HepG2 (cell line): ENCODE data around the gene BMP6. TPM values are rescaled to one million over a fixed set of nuclear protein-coding genes. Genes with fewer than 3 reads are reported as not detected.

Experiments
- ATAC-seq: fragments of 200-7000 bp; cut with Tn5 transposase; 3 replicates; pipeline ENCODE4 v1.9.1; 2020; ENCODE audit warnings: mild to moderate bottlenecking, moderate library complexity
- BruUV-seq: library from RNA; stranded (reverse); fragments of 400-500 nt; replicated peaks from 2 replicates; lab custom pipeline; 2021; lab: Mats Ljungman, UMichigan
- CTCF ChIA-PET: fragments of 300-600 bp; formaldehyde crosslinking; extraction: SDS; loops from one replicate; lab custom pipeline; 2021; ENCODE audit warnings: low total read pairs, inconsistent platforms, low intra/inter-chr PET ratio; lab: Yijun Ruan, JAX
- POLR2A ChIA-PET: fragments of 350-600 bp; sonication (Branson Sonifier 250); formaldehyde crosslinking; loops from one replicate; lab custom pipeline; 2020; ENCODE audit warnings: antibody characterized with exemption, inconsistent platforms; lab: Yijun Ruan, JAX
- DNase-seq: peaks from one replicate; pipeline ENCODE4 v3.0.0-alpha.2; 2015; ENCODE audit warnings: low spot score
- FAIRE-seq: peaks from 3 replicates; lab custom pipeline; 2011; peaks lifted over from hg19 to GRCh38; lab: Jason Lieb, UNC
- H2AFZ ChIP-seq: one replicate; pipeline ENCODE4 v1.6.1; 2011; ENCODE audit warnings: low read length, inconsistent platforms
- H3K27ac ChIP-seq: fragments of 300-600 bp; 3 replicates; pipeline ENCODE4 v1.8.0; 2011; ENCODE audit warnings: mixed run types, mild to moderate bottlenecking, mixed read lengths, low read length, inconsistent platforms; ENCODE audit not compliant: insufficient read depth; ENCODE audit errors: extremely low read length
- H3K27me3 ChIP-seq, 2 experiments: fragments of 200-600 bp in 1 of 2; 2 replicates in 1 of 2; 3 replicates in 1 of 2; pipeline versions ENCODE4 v1.6.0 to v1.8.0; 2011; ENCODE audit warnings: low read length in 2 of 2, mild to moderate bottlenecking in 2 of 2, moderate library complexity in 2 of 2, inconsistent platforms in 1 of 2; ENCODE audit not compliant: insufficient read depth in 2 of 2, control insufficient read depth in 1 of 2
- H3K36me3 ChIP-seq, 2 experiments: fragments of 200-600 bp in 1 of 2; replicated peaks in 1 of 2; 2 replicates in 1 of 2; 3 replicates in 1 of 2; pipeline versions ENCODE4 v1.5.1 to v1.8.0; 2011; ENCODE audit warnings: low read length in 2 of 2, inconsistent platforms in 1 of 2; ENCODE audit not compliant: insufficient read depth in 2 of 2, control insufficient read depth in 1 of 2
- H3K4me1 ChIP-seq: 2 replicates; pipeline ENCODE4 v1.5.1; 2012; ENCODE audit warnings: low read length, inconsistent platforms; ENCODE audit not compliant: insufficient read depth
- H3K4me2 ChIP-seq: 2 replicates; pipeline ENCODE4 v1.6.0; 2011; ENCODE audit warnings: low read depth, low read length, inconsistent platforms
- H3K4me3 ChIP-seq, 3 experiments: fragments of 200-600 bp in 1 of 3; sonication (generic), shearing (Covaris generic) in 1 of 3; replicated peaks in 1 of 3; 2 replicates each; pipeline ENCODE4 v1.5.1; 2011 to 2016; ENCODE audit warnings: low read length in 3 of 3, inconsistent platforms in 2 of 3, low read depth in 2 of 3, mild to moderate bottlenecking in 2 of 3, control low read depth in 1 of 3, mixed read lengths in 1 of 3; ENCODE audit not compliant: insufficient read depth in 1 of 3
- H3K79me2 ChIP-seq: one replicate; pipeline ENCODE4 v1.6.1; 2011; ENCODE audit warnings: low read length, inconsistent platforms; ENCODE audit not compliant: insufficient read depth
- H3K9ac ChIP-seq: 2 replicates; pipeline ENCODE4 v1.6.0; 2011; ENCODE audit warnings: mild to moderate bottlenecking, low read depth, low read length, inconsistent platforms; ENCODE audit not compliant: insufficient read depth
- H3K9me3 ChIP-seq: 2 replicates; pipeline ENCODE4 v1.5.1; 2012; ENCODE audit warnings: mild to moderate bottlenecking, low read length
- H4K20me1 ChIP-seq: 2 replicates; pipeline ENCODE4 v1.6.0; 2011; ENCODE audit warnings: inconsistent platforms, mild to moderate bottlenecking, low read length, moderate library complexity; ENCODE audit not compliant: insufficient read depth
- GATAD2A ChIP-seq: IDR thresholded peaks from 2 replicates; pipeline ENCODE4 v1.6.1; 2016
- HOXD1 ChIP-seq: sonication (generic); formaldehyde crosslinking; IDR thresholded peaks from 2 replicates; pipeline ENCODE4 v1.5.0; 2020; ENCODE audit warnings: missing genetic modification reagents
- JUND ChIP-seq: sonication (generic); formaldehyde crosslinking; IDR thresholded peaks from 2 replicates; pipeline ENCODE4 v1.8.0; 2022; ENCODE audit warnings: mild to moderate bottlenecking, missing genetic modification reagents
- MBD4 ChIP-seq: IDR thresholded peaks from 2 replicates; pipeline ENCODE4 v1.6.1; 2012; ENCODE audit warnings: low read length, inconsistent platforms, borderline replicate concordance
- NFYC ChIP-seq: IDR thresholded peaks from 2 replicates; pipeline ENCODE4 v1.6.1; 2016; ENCODE audit warnings: missing genetic modification reagents, missing compliant biosample characterization
- SMAD1 ChIP-seq: sonication (generic); formaldehyde crosslinking; IDR thresholded peaks from 2 replicates; pipeline ENCODE4 v1.4.0; 2020; ENCODE audit warnings: missing genetic modification reagents, low read depth, mild to moderate bottlenecking, borderline replicate concordance
- ZFYVE20 ChIP-seq: sonication (generic); formaldehyde crosslinking; IDR thresholded peaks from 2 replicates; pipeline ENCODE4 v1.8.0; 2023; ENCODE audit warnings: low read depth, mild to moderate bottlenecking, moderate library complexity, missing genetic modification reagents, borderline replicate concordance
- ZNF296 ChIP-seq: sonication (generic); formaldehyde crosslinking; conservative IDR thresholded peaks from 2 replicates; pipeline ENCODE4 v1.5.0; 2020; ENCODE audit warnings: mild to moderate bottlenecking, missing genetic modification reagents
- WGBS: methylation state at CpG from one replicate; pipeline ENCODE4 v1.1.6; 2017; ENCODE audit warnings: low lambda C conversion rate; 5-methylcytosine and 5-hydroxymethylcytosine counted together
- in situ Hi-C: cut with HindIII; loops from 2 replicates; pipeline ENCODE4 v1.10.0; 2017; ENCODE audit warnings: low pct_unique_long_range_greater_than_20kb; ENCODE audit not compliant: extremely low pct_ligation_motif_present
- intact Hi-C: fragments of 100-400 bp; cut with micrococcal nuclease; formaldehyde crosslinking; loops from one replicate; pipeline ENCODE4 v1.10.0; 2022; ENCODE audit not compliant: unreplicated experiment
- polyA plus RNA-seq, 8 experiments: library from polyadenylated mRNA; depleted of rRNA in 3 of 8; stranded (reverse) in 7 of 8; unstranded in 1 of 8; fragments of >200 nt; fragmentation: Illumina TruSeq in 4 of 8; extraction: Trizol in 4 of 8; gene quantifications; 2 replicates each; pipeline versions ENCODE4 v1.2.1 to v1.2.3, GENCODE V29; 2011 to 2016; ENCODE audit warnings: low read depth in 4 of 8, missing spikeins in 1 of 8, mixed read lengths in 1 of 8; ENCODE audit not compliant: insufficient read depth in 1 of 8
- total RNA-seq, 5 experiments: library from RNA; depleted of rRNA; stranded (reverse); fragments of >200 nt; fragmentation: Illumina TruSeq; extraction: Trizol; gene quantifications; 2 replicates each; pipeline ENCODE4 v1.2.3, GENCODE V29; 2016; ENCODE audit warnings: low read depth in 1 of 5
- TF ChIP-seq, protein P1 (sequence below): sonication (generic); formaldehyde crosslinking; IDR thresholded peaks from 2 replicates; pipeline ENCODE4 v1.5.0; 2020; ENCODE audit warnings: missing genetic modification reagents, mild to moderate bottlenecking, borderline replicate concordance
- TF ChIP-seq, protein P2 (sequence below): sonication (generic); formaldehyde crosslinking; IDR thresholded peaks from 2 replicates; pipeline ENCODE4 v1.5.1; 2020; ENCODE audit warnings: mild to moderate bottlenecking, moderate library complexity, missing genetic modification reagents
- TF ChIP-seq, protein P3 (sequence below): sonication (generic); formaldehyde crosslinking; IDR thresholded peaks from 2 replicates; pipeline ENCODE4 v1.5.0; 2020; ENCODE audit warnings: mild to moderate bottlenecking, missing genetic modification reagents, moderate library complexity

The BMP6 gene
- total and polyA plus RNA-seq, 2 of the 13 experiments (the other 11 are each of a cell fraction or from before 2014, with no cell fraction given), result 0.09 to 0.18 TPM

DNA sequence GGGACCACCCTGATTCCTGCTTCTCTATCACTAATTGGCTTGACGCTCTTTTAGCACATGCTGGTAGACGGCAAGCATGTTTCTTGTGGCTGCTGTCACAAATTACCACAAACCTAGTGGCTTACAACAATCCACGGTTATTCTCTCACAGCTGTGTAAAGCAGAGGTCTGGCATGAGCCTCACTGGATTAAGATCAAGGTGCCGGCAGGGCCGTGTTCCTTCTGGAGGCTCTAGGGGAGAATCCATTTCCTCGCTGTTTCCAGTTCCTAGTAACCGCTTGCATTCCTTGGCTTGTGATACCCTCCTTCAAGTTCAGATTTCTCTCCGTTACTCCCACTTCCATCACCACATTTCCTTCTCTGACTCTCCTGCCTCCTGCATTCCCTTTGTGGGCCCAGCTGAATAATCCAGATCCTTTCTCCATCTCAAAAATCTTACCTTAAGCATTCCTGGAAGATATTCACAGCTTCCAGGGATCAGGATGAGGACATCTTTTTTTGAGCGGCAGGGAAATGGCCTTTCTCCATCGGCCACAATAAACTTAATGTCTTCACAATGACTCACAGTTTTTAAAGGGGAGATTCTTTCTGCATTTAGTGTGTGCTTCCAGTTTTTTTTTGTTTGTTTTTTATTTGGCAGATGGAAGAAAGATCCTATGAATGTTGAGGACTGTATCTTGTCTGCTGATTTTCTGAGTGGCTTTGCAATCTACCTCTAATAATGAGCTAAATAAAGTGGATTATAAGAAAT is 39.9 kb downstream of the BMP6 start:
- FAIRE-seq (no peak), DNase-seq (no peak), ATAC-seq (no peak)
- no peaks in the 10 kb centered on the region for H3K9me3 ChIP-seq
- no peak overlapping the region for H3K4me3 ChIP-seq
- ChIA-PET POLR2A (no interaction called here), CTCF (no interaction called here)
- no peaks in the 10 kb centered on the region for H3K36me3 ChIP-seq
- H3K4me1 ChIP-seq, result no peaks in the 10 kb centered on the region
- in situ Hi-C loops, result no loop called here
- TF ChIP-seq ZNF296 (CRISPR knock-in tag) (no peak), SMAD1 (no peak), NFYC (CRISPR knock-in tag) (no peak), JUND (CRISPR knock-in tag) (no peak), HOXD1 (CRISPR knock-in tag) (no peak)
- BruUV-seq, result no TSS peak
- no peak overlapping the region for H3K9ac ChIP-seq
- WGBS, result 33% methylated on average over 10 of the region's 10 CpGs
- intact Hi-C loops, result no loop called here
- peaks cover 3 to 51% of the 10 kb centered on the region in 2 experiments; a peak in 4 of 5 replicates for H3K27me3 ChIP-seq
- H3K79me2 ChIP-seq, result no peaks in the 10 kb centered on the region
- no peak overlapping the region for H3K27ac ChIP-seq
- no peaks in the 10 kb centered on the region for H4K20me1 ChIP-seq
- H3K4me2 ChIP-seq, result no peak overlapping the region
- H2AFZ ChIP-seq, result no peak overlapping the region

DNA sequence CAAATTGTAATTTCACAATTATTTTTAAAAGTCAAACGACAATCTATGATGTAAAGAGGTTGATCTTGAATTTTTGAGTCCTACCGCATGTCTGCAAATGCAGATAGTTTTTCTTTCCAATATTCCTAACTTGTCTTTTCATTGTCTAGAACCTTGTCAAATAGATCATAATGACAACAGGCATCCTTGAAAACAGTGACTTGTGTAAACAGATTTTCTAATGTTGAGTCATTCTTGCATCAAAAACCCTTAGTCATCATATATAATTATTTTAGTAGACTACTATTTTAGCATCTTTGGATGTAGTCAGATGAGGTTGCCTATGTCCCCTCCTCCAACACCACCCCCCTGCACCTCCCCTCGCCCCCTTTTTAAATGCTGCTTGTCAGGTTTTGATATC is 43.8 kb downstream of the BMP6 start:
- H3K27me3 ChIP-seq, result peaks cover 0 to 31% of the 10 kb centered on the region in 2 experiments; a peak in 3 of 5 replicates
- no peak for DNase-seq
- no peak overlapping the region for H3K4me2 ChIP-seq
- intact Hi-C loops (no loop called here), in situ Hi-C loops (no loop called here)
- no peak overlapping the region for H3K4me3 ChIP-seq
- no peaks in the 10 kb centered on the region for H3K36me3 ChIP-seq
- no peak for ATAC-seq
- H3K4me1 ChIP-seq, result no peaks in the 10 kb centered on the region
- H3K79me2 ChIP-seq, result no peaks in the 10 kb centered on the region
- ChIA-PET CTCF (no interaction called here), POLR2A (no interaction called here)
- no peak overlapping the region for H3K9ac ChIP-seq
- H3K9me3 ChIP-seq, result no peaks in the 10 kb centered on the region
- no peak overlapping the region for H3K27ac ChIP-seq
- no peaks in the 10 kb centered on the region for H4K20me1 ChIP-seq
- no peak for FAIRE-seq
- H2AFZ ChIP-seq, result no peak overlapping the region
- BruUV-seq, result no TSS peak
- 38% methylated on average over 3 of the region's 3 CpGs for WGBS
- TF ChIP-seq, protein P1, sequence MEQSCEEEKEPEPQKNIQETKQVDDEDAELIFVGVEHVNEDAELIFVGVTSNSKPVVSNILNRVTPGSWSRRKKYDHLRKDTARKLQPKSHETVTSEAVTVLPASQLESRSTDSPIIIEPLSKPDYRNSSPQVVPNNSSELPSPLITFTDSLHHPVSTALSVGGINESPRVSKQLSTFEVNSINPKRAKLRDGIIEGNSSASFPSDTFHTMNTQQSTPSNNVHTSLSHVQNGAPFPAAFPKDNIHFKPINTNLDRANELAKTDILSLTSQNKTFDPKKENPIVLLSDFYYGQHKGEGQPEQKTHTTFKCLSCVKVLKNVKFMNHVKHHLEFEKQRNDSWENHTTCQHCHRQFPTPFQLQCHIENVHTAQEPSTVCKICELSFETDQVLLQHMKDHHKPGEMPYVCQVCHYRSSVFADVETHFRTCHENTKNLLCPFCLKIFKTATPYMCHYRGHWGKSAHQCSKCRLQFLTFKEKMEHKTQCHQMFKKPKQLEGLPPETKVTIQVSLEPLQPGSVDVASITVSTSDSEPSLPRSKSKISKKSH, result no peak
- TF ChIP-seq, protein P2, sequence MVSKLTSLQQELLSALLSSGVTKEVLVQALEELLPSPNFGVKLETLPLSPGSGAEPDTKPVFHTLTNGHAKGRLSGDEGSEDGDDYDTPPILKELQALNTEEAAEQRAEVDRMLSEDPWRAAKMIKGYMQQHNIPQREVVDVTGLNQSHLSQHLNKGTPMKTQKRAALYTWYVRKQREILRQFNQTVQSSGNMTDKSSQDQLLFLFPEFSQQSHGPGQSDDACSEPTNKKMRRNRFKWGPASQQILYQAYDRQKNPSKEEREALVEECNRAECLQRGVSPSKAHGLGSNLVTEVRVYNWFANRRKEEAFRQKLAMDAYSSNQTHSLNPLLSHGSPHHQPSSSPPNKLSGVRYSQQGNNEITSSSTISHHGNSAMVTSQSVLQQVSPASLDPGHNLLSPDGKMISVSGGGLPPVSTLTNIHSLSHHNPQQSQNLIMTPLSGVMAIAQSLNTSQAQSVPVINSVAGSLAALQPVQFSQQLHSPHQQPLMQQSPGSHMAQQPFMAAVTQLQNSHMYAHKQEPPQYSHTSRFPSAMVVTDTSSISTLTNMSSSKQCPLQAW, result no peak
- TF ChIP-seq GATAD2A (CRISPR knock-in tag), result no peak
- TF ChIP-seq, protein P3, sequence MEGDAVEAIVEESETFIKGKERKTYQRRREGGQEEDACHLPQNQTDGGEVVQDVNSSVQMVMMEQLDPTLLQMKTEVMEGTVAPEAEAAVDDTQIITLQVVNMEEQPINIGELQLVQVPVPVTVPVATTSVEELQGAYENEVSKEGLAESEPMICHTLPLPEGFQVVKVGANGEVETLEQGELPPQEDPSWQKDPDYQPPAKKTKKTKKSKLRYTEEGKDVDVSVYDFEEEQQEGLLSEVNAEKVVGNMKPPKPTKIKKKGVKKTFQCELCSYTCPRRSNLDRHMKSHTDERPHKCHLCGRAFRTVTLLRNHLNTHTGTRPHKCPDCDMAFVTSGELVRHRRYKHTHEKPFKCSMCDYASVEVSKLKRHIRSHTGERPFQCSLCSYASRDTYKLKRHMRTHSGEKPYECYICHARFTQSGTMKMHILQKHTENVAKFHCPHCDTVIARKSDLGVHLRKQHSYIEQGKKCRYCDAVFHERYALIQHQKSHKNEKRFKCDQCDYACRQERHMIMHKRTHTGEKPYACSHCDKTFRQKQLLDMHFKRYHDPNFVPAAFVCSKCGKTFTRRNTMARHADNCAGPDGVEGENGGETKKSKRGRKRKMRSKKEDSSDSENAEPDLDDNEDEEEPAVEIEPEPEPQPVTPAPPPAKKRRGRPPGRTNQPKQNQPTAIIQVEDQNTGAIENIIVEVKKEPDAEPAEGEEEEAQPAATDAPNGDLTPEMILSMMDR (CRISPR knock-in tag), result no peak
- no peak for TF ChIP-seq ZFYVE20
- no peak for TF ChIP-seq MBD4
